HEK293T (cell line): Measurements from ENCODE around the gene IER3.

Source experiments
- HDGF ChIP-seq: fragments of 450-650 bp; IDR thresholded peaks from 2 replicates; pipeline ENCODE4 v1.6.1; 2017; ENCODE audit warnings: antibody characterized with exemption, borderline replicate concordance
- NFRKB ChIP-seq: fragments of 450-650 bp; IDR thresholded peaks from 2 replicates; pipeline ENCODE4 v1.6.1; 2016; ENCODE audit warnings: mild to moderate bottlenecking, moderate library complexity
- SP1 ChIP-seq: fragments of 450-650 bp; IDR thresholded peaks from 2 replicates; pipeline ENCODE4 v1.6.1; 2017

DNA sequence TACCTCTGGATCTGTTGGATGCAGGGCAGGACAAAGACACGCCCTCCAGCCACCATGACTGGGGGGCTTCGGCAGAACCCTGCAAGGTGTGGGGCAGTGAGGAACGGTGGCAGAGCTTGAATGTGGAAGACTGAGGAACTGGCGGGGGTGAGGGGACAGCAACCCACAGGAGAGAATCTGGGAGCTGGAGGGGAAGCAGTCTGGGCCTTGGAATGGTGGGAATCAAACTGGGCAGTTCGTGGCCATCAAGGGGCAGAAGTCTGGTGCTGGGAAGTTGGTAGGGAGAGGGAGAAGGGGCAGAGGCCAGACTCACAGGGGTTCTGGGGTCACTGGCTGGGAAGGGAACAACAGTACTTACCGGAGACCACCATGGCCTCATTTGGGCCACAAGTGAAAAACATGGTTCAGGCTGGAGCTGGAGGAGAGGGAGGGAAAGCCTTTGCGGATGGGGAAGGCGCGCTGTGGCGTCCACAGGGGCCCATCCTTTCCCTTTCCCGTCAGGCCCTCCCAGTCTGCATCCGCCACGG, 2.5 kb downstream of the IER3 start:
- TF ChIP-seq SP1 (no peak), NFRKB (no peak), HDGF (no peak)
